Right lobe of liver (tissue), 4 donors: ENCODE results near the gene JDP2.

Experiments used
- POLR2A ChIP-seq: fragments of 450-650 bp; IDR thresholded peaks from one replicate; pipeline ENCODE4 v1.6.1; 2017; ENCODE audit warnings: antibody characterized with exemption, mild to moderate bottlenecking
- TF ChIP-seq, protein P1 (sequence below), 4 donors: fragments of 200-600 bp in 3 of 4; fragments of 450-650 bp in 1 of 4; IDR thresholded peaks; one replicate each; pipeline versions ENCODE4 v1.5.1 to v1.8.0; 2016 to 2022; ENCODE audit warnings: antibody characterized with exemption in 4 of 4, mild to moderate bottlenecking in 2 of 4
- donor health status: DM: no; HTN: no; CAD: no.
- donor health status: DM: no; HTN: no; CAD: no.
- donor health status: DM: no; HTN: yes; CAD: no.

DNA sequence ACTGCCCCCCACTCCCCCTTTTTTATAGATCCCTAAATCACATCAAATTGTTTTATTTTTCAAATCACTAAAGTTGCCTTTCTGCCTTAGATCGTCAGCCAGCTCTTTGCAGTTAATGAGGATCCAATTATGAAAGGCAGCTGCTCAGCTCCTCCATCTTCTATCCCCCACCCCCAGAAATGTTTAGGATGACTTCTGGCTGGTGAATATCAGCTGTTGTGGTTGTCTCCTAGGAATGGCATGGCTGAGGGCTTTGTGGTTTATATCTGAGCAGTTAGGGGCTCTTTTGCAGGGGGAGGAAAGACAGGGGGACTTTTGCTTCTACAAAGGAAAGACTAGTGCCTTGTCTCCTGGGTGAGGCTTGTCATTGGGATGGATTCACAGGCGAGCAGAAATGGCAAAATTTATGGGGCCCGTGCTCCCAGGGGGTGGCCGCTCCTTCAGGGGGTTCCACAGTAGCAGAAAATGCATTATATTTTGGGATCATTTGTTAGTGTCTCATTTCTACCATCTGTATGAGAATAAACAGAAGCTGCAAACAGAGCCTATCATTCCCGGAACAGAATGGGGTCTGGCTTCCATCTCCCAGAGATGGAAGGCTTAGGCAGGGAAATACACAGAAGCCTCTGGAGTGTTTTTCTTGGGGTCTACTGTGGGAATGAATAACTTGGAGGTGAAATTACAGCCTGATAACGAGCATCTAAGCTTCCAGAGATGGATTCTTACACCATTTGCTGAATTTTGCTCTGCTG, 6.5 kb downstream of the JDP2 start:
- TF ChIP-seq, protein P1, sequence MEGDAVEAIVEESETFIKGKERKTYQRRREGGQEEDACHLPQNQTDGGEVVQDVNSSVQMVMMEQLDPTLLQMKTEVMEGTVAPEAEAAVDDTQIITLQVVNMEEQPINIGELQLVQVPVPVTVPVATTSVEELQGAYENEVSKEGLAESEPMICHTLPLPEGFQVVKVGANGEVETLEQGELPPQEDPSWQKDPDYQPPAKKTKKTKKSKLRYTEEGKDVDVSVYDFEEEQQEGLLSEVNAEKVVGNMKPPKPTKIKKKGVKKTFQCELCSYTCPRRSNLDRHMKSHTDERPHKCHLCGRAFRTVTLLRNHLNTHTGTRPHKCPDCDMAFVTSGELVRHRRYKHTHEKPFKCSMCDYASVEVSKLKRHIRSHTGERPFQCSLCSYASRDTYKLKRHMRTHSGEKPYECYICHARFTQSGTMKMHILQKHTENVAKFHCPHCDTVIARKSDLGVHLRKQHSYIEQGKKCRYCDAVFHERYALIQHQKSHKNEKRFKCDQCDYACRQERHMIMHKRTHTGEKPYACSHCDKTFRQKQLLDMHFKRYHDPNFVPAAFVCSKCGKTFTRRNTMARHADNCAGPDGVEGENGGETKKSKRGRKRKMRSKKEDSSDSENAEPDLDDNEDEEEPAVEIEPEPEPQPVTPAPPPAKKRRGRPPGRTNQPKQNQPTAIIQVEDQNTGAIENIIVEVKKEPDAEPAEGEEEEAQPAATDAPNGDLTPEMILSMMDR (IDR thresholded peaks at IDR 0.05), result no peak
- no peak for TF ChIP-seq POLR2A
